NB4 (cell line): ENCODE measurements around the gene COL9A3.

Experiments used
- MYC ChIP-seq: IDR thresholded peaks from 2 replicates; pipeline ENCODE4 v1.6.1; 2011; ENCODE audit warnings: low read depth, low read length
- POLR2A ChIP-seq: IDR thresholded peaks from 2 replicates; pipeline ENCODE4 v1.6.1; 2011; ENCODE audit warnings: mild to moderate bottlenecking; ENCODE audit not compliant: insufficient read length; ENCODE audit errors: extremely low read depth

DNA sequence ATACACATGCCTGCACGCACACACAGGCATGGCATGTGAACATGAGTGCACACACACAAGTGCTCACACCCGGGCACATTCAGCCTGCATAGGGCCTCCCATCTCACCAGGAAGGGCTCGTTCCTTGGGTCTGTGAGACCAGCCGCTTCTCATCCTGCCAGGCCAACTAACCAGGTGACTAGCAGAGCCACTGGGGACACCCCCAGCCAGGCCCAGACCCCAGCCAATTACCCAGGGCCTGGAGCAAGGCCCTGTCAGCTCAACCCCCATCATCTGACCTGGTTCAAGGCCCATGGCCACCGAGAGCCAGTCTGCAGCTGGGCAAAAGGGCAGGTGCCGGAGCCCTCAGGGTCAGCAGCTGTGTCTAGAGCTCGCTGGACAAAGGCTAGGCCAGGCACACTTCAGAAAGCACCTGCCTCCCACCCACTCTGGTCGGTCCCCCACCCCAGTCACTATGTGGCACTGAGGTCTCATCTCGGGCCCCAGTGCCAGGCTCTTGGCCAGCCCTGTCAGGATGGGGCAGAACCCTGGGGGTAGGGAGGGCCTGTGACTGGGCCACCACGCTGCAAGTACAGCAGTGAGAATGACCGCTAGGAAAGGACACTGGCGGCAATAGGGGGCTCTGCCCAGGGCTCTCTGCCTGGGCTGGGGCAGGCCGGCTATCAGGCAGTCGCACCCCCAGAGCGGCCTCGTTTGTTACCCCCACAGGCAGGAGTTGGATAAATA is 47.3 kb upstream of the COL9A3 start:
- no peak for TF ChIP-seq POLR2A
- TF ChIP-seq MYC: no peak
